Uterus (tissue), 2 donors: Measurements from ENCODE around the gene PLA2G1B.

Experiments
- CTCF ChIP-seq, 4 experiments: fragments of 200-600 bp in 2 of 4; fragments of 450-650 bp in 2 of 4; sonication (generic) in 2 of 4; IDR thresholded peaks; one replicate each; pipeline ENCODE4 v1.5.1; 2016 to 2019; ENCODE audit warnings: antibody characterized with exemption in 4 of 4, mild to moderate bottlenecking in 2 of 4, moderate library complexity in 1 of 4
- POLR2A ChIP-seq, 2 donors: fragments of 450-650 bp; IDR thresholded peaks; one replicate each; pipeline ENCODE4 v1.6.1; 2016; ENCODE audit warnings: antibody characterized with exemption in 2 of 2, mild to moderate bottlenecking in 1 of 2, moderate library complexity in 1 of 2

- TF ChIP-seq CTCF (IDR thresholded peaks at IDR 0.05) (no peak), POLR2A (IDR thresholded peaks at IDR 0.05) (no peak)
Measured at GRCh38 chr12:120314220-120314619, 13.4 kb downstream of the PLA2G1B start.
